GM23248 (cell line): ENCODE measurements around the gene SLC8A1. TPM values are rescaled to one million over a fixed set of nuclear protein-coding genes. Genes with fewer than 3 reads are reported as not detected.

Source experiments
- DNase-seq: peaks from one replicate; pipeline ENCODE4 v3.0.0-alpha.2; 2015
- H2AFZ ChIP-seq: fragments of 200-600 bp; sonication (generic); 2 replicates; pipeline ENCODE4 v1.6.1; 2016; ENCODE audit warnings: antibody characterized with exemption
- H3F3A ChIP-seq: fragments of 200-600 bp; sonication (generic); 2 replicates; pipeline ENCODE4 v1.6.1; 2016; ENCODE audit warnings: mild to moderate bottlenecking, antibody characterized with exemption, mixed run types; ENCODE audit not compliant: insufficient read depth
- H3K27ac ChIP-seq: fragments of 200-600 bp; sonication (generic); 2 replicates; pipeline ENCODE4 v1.5.1; 2016; ENCODE audit warnings: mild to moderate bottlenecking
- H3K27me3 ChIP-seq: fragments of 200-600 bp; sonication (generic); replicated peaks from 2 replicates; pipeline ENCODE4 v1.6.1; 2016; ENCODE audit warnings: mild to moderate bottlenecking; ENCODE audit not compliant: insufficient read depth
- H3K36me3 ChIP-seq: fragments of 200-600 bp; sonication (generic); 2 replicates; pipeline ENCODE4 v1.6.1; 2016; ENCODE audit warnings: low read depth, mild to moderate bottlenecking
- H3K4me1 ChIP-seq: fragments of 200-600 bp; sonication (generic); 2 replicates; pipeline ENCODE4 v1.6.1; 2016; ENCODE audit warnings: mild to moderate bottlenecking; ENCODE audit not compliant: insufficient read depth
- H3K4me2 ChIP-seq: fragments of 200-600 bp; sonication (generic); one replicate; pipeline ENCODE4 v1.6.1; 2016; ENCODE audit warnings: mild to moderate bottlenecking; ENCODE audit not compliant: unreplicated experiment
- H3K4me3 ChIP-seq: fragments of 200-600 bp; sonication (generic); 2 replicates; pipeline ENCODE4 v1.5.1; 2016; ENCODE audit warnings: mild to moderate bottlenecking
- H3K79me2 ChIP-seq: fragments of 200-600 bp; sonication (generic); 2 replicates; pipeline ENCODE4 v1.6.1; 2016; ENCODE audit warnings: mild to moderate bottlenecking; ENCODE audit not compliant: insufficient read depth
- H3K9ac ChIP-seq: fragments of 200-600 bp; sonication (generic); 2 replicates; pipeline ENCODE4 v1.6.1; 2016; ENCODE audit warnings: mild to moderate bottlenecking
- H3K9me2 ChIP-seq: fragments of 200-600 bp; sonication (generic); 2 replicates; pipeline ENCODE4 v1.6.1; 2016; ENCODE audit warnings: mixed run types, mild to moderate bottlenecking, moderate library complexity; ENCODE audit not compliant: insufficient read depth
- H3K9me3 ChIP-seq: fragments of 200-600 bp; sonication (generic); one replicate; pipeline ENCODE4 v1.6.1; 2017; ENCODE audit warnings: low read depth
- H4K20me1 ChIP-seq: fragments of 200-600 bp; sonication (generic); 2 replicates; pipeline ENCODE4 v1.6.0; 2016; ENCODE audit not compliant: insufficient read depth
- EZH2 ChIP-seq: fragments of 200-600 bp; sonication (generic); IDR thresholded peaks from 2 replicates; pipeline ENCODE4 v1.6.1; 2018; ENCODE audit warnings: antibody characterized with exemption, mild to moderate bottlenecking; ENCODE audit not compliant: insufficient read depth, poor library complexity, severe bottlenecking
- EZH2phosphoT487 ChIP-seq: fragments of 200-600 bp; sonication (generic); IDR thresholded peaks from 2 replicates; pipeline ENCODE4 v1.6.1; 2018; ENCODE audit warnings: antibody characterized with exemption, moderate library complexity, mild to moderate bottlenecking, low read depth; ENCODE audit not compliant: insufficient read depth
- WGBS, 2 experiments: methylation state at CpG; one replicate each; pipeline ENCODE4 v1.1.6; 2015 to 2017; ENCODE audit warnings: low lambda C conversion rate in 2 of 2, low coverage in 1 of 2; ENCODE audit errors: missing lambda C conversion rate in 2 of 2; 5-methylcytosine and 5-hydroxymethylcytosine counted together
- in situ Hi-C: fragments of 300-500 bp; cut with MboI; formaldehyde crosslinking; loops from 2 replicates; pipeline ENCODE4 v1.15.0; 2020
- polyA plus RNA-seq: library from polyadenylated mRNA; unstranded; fragments of >200 nt; fragmentation: Nextera tagmentation; extraction: Ambion mirVana; gene quantifications from 2 replicates; pipeline ENCODE4 v1.2.1, GENCODE V29; 2016
- total RNA-seq: library from RNA; depleted of rRNA; stranded (reverse); fragments of >200 nt; shearing (Covaris generic); gene quantifications from 2 replicates; pipeline ENCODE4 v1.2.3, GENCODE V29; 2014

SLC8A1 gene
- total and polyA plus RNA-seq, 2 experiments from 2014 or later, result 13.8 to 83.4 TPM

DNA sequence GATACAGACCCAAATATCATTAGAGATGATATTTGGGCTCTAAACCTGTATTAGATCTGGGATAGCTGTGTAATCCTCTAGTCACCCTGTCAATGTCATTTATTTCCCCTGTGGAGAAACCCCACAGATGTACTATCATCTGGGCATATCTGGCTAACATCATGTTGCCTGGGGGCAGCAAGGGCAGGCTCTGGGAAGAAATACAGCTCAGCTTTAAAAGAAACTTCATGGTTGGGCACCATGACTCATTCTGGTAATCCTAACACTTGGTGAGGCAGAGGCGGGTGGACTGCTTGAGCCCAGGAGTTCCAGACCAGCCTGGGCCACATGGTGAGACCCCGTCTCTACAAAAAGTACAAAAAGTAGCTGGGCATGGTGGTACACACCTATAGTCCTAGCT, 282.5 kb downstream of the SLC8A1 start:
- H3K9me3 ChIP-seq, result no peaks in the 10 kb centered on the region
- no peak overlapping the region for H3K4me2 ChIP-seq
- peak; percentile 17 for DNase-seq
- peaks cover 17% of the 10 kb centered on the region; the same call in 1 of the 2 replicates for H3F3A ChIP-seq
- no peak overlapping the region for H3K9ac ChIP-seq
- H4K20me1 ChIP-seq, result no peaks in the 10 kb centered on the region
- no peak overlapping the region for H3K27ac ChIP-seq
- no peaks in the 10 kb centered on the region for H3K79me2 ChIP-seq
- no peak overlapping the region for H3K4me3 ChIP-seq
- H3K9me2 ChIP-seq, result no peaks in the 10 kb centered on the region
- WGBS, 2 experiments, result 98 to 100% methylated on average over 2 of the region's 2 CpGs
- no peak overlapping the region for H2AFZ ChIP-seq
- H3K27me3 ChIP-seq, result no peaks in the 10 kb centered on the region
- in situ Hi-C loops, result no loop called here
- H3K4me1 ChIP-seq, result peaks cover 24% of the 10 kb centered on the region
- no peak for TF ChIP-seq EZH2phosphoT487
- no peak for TF ChIP-seq EZH2
- H3K36me3 ChIP-seq, result no peaks in the 10 kb centered on the region

DNA sequence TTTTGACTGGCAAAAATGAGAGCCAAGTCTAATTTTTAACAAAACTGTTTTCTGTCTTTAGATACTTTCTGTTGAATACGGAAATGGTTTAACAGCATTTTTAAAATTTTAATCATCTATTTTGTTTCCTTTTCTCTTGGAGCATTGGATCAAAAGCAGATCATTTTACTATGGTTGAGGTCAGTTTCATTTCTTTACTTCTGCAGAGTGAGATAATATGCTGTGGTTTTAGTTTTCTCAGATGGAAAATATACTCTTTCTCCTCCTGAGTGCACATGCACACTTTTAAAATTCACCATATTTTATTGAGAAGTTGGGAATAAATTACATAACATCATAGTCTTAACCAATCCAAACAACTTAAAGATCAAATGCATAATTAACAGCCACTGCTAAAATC, 283.3 kb downstream of the SLC8A1 start:
- Histone ChIP-seq H3K36me3 (no peaks in the 10 kb centered on the region), H4K20me1 (no peaks in the 10 kb centered on the region), H3K27ac (no peak overlapping the region), H3K4me2 (no peak overlapping the region), H2AFZ (no peak overlapping the region), H3K4me1 (peaks cover 21% of the 10 kb centered on the region), H3K9me2 (no peaks in the 10 kb centered on the region), H3K27me3 (no peaks in the 10 kb centered on the region), H3K9ac (no peak overlapping the region), H3K79me2 (no peaks in the 10 kb centered on the region), H3K4me3 (no peak overlapping the region), H3K9me3 (no peaks in the 10 kb centered on the region), H3F3A (peaks cover 13% of the 10 kb centered on the region; the same call in 1 of the 2 replicates)
- 5 to 15% methylated on average over 1 of the region's 1 CpG for WGBS, 2 experiments
- DNase-seq, result peak; percentile 36
- in situ Hi-C loops, result no loop called here
- TF ChIP-seq EZH2, result no peak
- no peak for TF ChIP-seq EZH2phosphoT487

DNA sequence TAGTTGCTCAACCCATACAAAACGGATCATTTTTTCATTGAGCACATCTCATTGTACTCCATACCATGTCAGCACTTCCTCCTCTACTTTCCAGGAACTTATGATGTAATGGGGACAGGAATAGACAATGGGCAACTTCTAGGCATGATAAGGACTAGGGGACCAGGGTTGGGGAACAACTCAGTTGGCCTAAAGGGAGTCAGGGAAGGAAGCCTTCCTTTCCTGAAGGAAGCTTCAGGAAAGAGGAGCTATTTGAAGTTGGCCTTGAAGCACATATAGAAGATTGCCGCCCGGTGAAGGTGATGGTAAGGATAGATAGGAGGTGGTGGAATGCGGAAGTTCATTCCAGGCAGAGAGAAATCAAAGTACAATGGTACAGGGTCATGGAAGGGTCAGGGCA, 283.9 kb downstream of the SLC8A1 start:
- in situ Hi-C loops, result no loop called here
- WGBS, 2 experiments, result 66 to 71% methylated on average over 4 of the region's 4 CpGs
- H3K4me2 ChIP-seq, result no peak overlapping the region

DNA sequence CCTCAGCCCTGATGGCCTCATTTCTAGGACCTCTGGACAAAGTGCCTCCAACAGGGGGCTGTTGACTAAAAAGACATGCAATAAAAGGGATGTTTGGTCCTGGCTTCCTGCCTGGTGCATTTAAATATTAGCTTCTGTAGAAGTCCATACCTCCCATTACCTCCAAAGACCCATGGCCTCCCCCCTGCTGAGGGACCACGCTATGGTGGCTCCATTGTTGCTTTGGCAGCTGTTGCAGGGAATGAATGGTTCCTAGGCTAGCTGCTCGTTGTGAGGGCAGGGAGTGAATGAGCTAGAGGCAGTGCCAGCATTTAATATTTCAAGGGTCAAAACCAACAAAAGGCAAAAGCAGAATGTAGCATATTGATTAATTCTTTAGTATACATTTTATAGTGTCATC, 285.9 kb downstream of the SLC8A1 start:
- Histone ChIP-seq H3K4me3 (no peak overlapping the region), H3K36me3 (peaks cover 14% of the 10 kb centered on the region), H3K27ac (no peak overlapping the region), H3K9me3 (no peaks in the 10 kb centered on the region), H2AFZ (no peak overlapping the region), H3K4me1 (peaks cover 12% of the 10 kb centered on the region; the same call in 1 of the 2 replicates), H3K4me2 (no peak overlapping the region), H3K9ac (no peak overlapping the region), H3K79me2 (no peaks in the 10 kb centered on the region), H3F3A (0 out of 2 replicates have a peak, but pooled peaks cover 4% of the 10 kb centered on the region), H4K20me1 (no peaks in the 10 kb centered on the region), H3K9me2 (no peaks in the 10 kb centered on the region), H3K27me3 (no peaks in the 10 kb centered on the region)
- no peak for DNase-seq
- 47 to 55% methylated on average over 2 of the region's 2 CpGs for WGBS, 2 experiments
- in situ Hi-C loops, result no loop called here
- TF ChIP-seq EZH2phosphoT487, result no peak
- TF ChIP-seq EZH2, result no peak

More for the DNA sequence above, 283.9 kb downstream of the SLC8A1 start:
- no peaks in the 10 kb centered on the region for H3K9me3 ChIP-seq
- H3K4me1 ChIP-seq, result peaks cover 16% of the 10 kb centered on the region
- no peaks in the 10 kb centered on the region for H3K79me2 ChIP-seq
- H4K20me1 ChIP-seq, result no peaks in the 10 kb centered on the region
- H2AFZ ChIP-seq, result no peak overlapping the region
- H3K27me3 ChIP-seq, result no peaks in the 10 kb centered on the region
- no peaks in the 10 kb centered on the region for H3K9me2 ChIP-seq
- no peaks in the 10 kb centered on the region for H3K36me3 ChIP-seq
- TF ChIP-seq EZH2phosphoT487 (no peak), EZH2 (no peak)
- no peak overlapping the region for H3K9ac ChIP-seq
- H3F3A ChIP-seq, result peaks cover 8% of the 10 kb centered on the region; the same call in 1 of the 2 replicates
- no peak overlapping the region for H3K4me3 ChIP-seq
- no peak for DNase-seq
- H3K27ac ChIP-seq, result no peak overlapping the region

DNA sequence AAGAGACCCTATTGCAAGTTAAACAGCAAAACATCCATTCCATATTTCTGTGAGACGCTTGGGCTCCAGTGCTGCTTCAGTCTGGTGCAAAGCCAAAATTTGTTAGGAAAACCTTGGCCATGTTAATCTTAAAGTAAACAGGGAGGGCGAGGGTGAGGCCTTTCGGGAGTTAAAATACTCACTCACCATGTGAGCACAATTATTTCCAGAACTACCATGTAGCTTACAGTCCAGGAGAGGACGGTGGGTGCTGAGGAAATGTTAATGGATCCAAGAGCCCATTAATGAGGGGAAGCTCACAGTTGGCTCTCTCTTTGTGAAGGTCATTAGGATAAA, 286.4 kb downstream of the SLC8A1 start:
- Histone ChIP-seq H3K9ac (no peak overlapping the region), H2AFZ (no peak overlapping the region), H3K27ac (no peak overlapping the region), H3K4me1 (peaks cover 12% of the 10 kb centered on the region; the same call in 1 of the 2 replicates), H3K9me3 (no peaks in the 10 kb centered on the region), H3K36me3 (peaks cover 17% of the 10 kb centered on the region), H3K9me2 (no peaks in the 10 kb centered on the region), H4K20me1 (no peaks in the 10 kb centered on the region), H3K4me2 (no peak overlapping the region), H3K4me3 (no peak overlapping the region), H3K79me2 (no peaks in the 10 kb centered on the region), H3K27me3 (no peaks in the 10 kb centered on the region), H3F3A (0 out of 2 replicates have a peak, but pooled peaks cover 4% of the 10 kb centered on the region)
- 77 to 87% methylated on average over 4 of the region's 4 CpGs for WGBS, 2 experiments
- in situ Hi-C loops, result no loop called here
- TF ChIP-seq EZH2 (no peak), EZH2phosphoT487 (no peak)
- DNase-seq, result no peak
